H1 (cell line): Measurements from ENCODE around the gene JADE1. TPM values are rescaled to one million over a fixed set of nuclear protein-coding genes. Genes with fewer than 3 reads are reported as not detected.

Source experiments
- EGR1 ChIP-seq: IDR thresholded peaks from 2 replicates; pipeline ENCODE4 v1.6.1; 2011; ENCODE audit warnings: low read depth, low read length, borderline replicate concordance
- GTF2F1 ChIP-seq: IDR thresholded peaks from 2 replicates; pipeline ENCODE4 v1.6.1; 2012; ENCODE audit warnings: low read depth, low read length, improper control_type of control experiment, borderline replicate concordance
- PHF8 ChIP-seq: fragments of 200-600 bp; sonication (generic); conservative IDR thresholded peaks from 2 replicates; pipeline ENCODE4 v1.7.1; 2012; ENCODE audit warnings: low read depth, mild to moderate bottlenecking, inconsistent platforms, low read length, moderate library complexity
- POLR2A ChIP-seq, 2 experiments: IDR thresholded peaks; 1 replicate in 1 of 2; 2 replicates in 1 of 2; pipeline ENCODE4 v1.6.1; 2011; ENCODE audit warnings: low read depth in 2 of 2, low read length in 2 of 2, mild to moderate bottlenecking in 2 of 2; ENCODE audit errors: control extremely low read depth in 1 of 2
- SP4 ChIP-seq: IDR thresholded peaks from 2 replicates; pipeline ENCODE4 v1.6.1; 2012; ENCODE audit warnings: low read length, inconsistent platforms
- TAF7 ChIP-seq: optimal IDR thresholded peaks from 2 replicates; pipeline ENCODE3; 2011; ENCODE audit warnings: low read depth, mild to moderate bottlenecking, inconsistent platforms, low read length, moderate library complexity, borderline replicate concordance
- polyA plus RNA-seq, 7 experiments: library from polyadenylated mRNA; depleted of rRNA in 3 of 7; stranded (reverse) in 5 of 7; unstranded in 2 of 7; fragments of >200 nt in 5 of 7; fragments of 200-250 nt in 2 of 7; gene quantifications; 1 replicate in 5 of 7; 2 replicates in 1 of 7; 4 replicates in 1 of 7; pipeline versions ENCODE4 v1.2.1 to v1.2.3, GENCODE V29; 2011 to 2013; ENCODE audit warnings: missing spikeins in 2 of 7, mixed read lengths in 2 of 7
- total RNA-seq: library from RNA; stranded (reverse); fragmentation: NEBNext Ultra II Directional; extraction: Animal tissue kit (Norgen Biotek cat#: 25700); gene quantifications from 2 replicates; pipeline ENCODE4 v1.2.1, GENCODE V29; 2021
- TF ChIP-seq, protein P1 (sequence below): fragments of 300-600 bp; sonication (generic); IDR thresholded peaks from 2 replicates; pipeline ENCODE4 v1.7.1; 2012; ENCODE audit warnings: low read length, moderate library complexity, mild to moderate bottlenecking, inconsistent platforms; ENCODE audit not compliant: insufficient replicate concordance
- TF ChIP-seq, protein P2 (sequence below): IDR thresholded peaks from 2 replicates; pipeline ENCODE4 v1.6.1; 2012; ENCODE audit warnings: inconsistent platforms

The JADE1 gene
- total and polyA plus RNA-seq, 2 of the 8 experiments (the other 6 are each of a cell fraction or from before 2014, with no cell fraction given), result 37.7 to 213 TPM

DNA sequence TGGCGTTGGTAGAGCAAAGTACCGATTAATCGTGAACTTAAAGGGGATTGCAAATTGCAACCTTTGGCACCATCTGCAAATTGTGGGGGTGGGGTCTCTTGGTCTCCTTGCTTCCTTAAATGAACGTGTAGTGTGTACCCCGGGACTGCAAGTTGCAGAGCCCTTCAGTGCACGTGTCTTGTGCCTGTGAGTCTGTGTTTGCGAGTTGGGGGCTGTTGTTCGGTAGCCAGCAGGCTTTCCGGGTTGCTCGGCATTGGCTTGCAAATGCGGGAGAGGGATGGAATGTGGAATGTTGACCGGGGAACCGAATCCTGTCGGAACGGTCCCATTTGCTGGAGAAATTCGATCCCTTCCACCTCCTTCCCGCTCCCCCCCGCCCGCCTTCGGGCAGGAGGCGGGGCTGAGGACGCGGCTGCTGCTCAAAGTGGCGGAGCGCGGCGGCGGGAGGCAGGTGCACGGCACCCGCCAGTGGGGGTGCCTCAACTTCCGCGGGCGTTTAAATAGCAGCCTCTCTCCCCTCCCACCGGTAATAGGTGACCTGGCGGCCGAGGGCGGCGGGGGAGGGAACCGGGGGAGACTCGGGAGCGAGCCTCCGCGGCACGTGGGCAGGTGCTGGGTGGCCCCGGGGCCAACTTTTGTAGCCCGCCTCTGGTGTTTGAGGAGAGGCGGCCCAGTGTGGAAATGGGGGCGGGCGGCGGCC is 1.5 kb downstream of the JADE1 start (continued):
- TF ChIP-seq, protein P1, sequence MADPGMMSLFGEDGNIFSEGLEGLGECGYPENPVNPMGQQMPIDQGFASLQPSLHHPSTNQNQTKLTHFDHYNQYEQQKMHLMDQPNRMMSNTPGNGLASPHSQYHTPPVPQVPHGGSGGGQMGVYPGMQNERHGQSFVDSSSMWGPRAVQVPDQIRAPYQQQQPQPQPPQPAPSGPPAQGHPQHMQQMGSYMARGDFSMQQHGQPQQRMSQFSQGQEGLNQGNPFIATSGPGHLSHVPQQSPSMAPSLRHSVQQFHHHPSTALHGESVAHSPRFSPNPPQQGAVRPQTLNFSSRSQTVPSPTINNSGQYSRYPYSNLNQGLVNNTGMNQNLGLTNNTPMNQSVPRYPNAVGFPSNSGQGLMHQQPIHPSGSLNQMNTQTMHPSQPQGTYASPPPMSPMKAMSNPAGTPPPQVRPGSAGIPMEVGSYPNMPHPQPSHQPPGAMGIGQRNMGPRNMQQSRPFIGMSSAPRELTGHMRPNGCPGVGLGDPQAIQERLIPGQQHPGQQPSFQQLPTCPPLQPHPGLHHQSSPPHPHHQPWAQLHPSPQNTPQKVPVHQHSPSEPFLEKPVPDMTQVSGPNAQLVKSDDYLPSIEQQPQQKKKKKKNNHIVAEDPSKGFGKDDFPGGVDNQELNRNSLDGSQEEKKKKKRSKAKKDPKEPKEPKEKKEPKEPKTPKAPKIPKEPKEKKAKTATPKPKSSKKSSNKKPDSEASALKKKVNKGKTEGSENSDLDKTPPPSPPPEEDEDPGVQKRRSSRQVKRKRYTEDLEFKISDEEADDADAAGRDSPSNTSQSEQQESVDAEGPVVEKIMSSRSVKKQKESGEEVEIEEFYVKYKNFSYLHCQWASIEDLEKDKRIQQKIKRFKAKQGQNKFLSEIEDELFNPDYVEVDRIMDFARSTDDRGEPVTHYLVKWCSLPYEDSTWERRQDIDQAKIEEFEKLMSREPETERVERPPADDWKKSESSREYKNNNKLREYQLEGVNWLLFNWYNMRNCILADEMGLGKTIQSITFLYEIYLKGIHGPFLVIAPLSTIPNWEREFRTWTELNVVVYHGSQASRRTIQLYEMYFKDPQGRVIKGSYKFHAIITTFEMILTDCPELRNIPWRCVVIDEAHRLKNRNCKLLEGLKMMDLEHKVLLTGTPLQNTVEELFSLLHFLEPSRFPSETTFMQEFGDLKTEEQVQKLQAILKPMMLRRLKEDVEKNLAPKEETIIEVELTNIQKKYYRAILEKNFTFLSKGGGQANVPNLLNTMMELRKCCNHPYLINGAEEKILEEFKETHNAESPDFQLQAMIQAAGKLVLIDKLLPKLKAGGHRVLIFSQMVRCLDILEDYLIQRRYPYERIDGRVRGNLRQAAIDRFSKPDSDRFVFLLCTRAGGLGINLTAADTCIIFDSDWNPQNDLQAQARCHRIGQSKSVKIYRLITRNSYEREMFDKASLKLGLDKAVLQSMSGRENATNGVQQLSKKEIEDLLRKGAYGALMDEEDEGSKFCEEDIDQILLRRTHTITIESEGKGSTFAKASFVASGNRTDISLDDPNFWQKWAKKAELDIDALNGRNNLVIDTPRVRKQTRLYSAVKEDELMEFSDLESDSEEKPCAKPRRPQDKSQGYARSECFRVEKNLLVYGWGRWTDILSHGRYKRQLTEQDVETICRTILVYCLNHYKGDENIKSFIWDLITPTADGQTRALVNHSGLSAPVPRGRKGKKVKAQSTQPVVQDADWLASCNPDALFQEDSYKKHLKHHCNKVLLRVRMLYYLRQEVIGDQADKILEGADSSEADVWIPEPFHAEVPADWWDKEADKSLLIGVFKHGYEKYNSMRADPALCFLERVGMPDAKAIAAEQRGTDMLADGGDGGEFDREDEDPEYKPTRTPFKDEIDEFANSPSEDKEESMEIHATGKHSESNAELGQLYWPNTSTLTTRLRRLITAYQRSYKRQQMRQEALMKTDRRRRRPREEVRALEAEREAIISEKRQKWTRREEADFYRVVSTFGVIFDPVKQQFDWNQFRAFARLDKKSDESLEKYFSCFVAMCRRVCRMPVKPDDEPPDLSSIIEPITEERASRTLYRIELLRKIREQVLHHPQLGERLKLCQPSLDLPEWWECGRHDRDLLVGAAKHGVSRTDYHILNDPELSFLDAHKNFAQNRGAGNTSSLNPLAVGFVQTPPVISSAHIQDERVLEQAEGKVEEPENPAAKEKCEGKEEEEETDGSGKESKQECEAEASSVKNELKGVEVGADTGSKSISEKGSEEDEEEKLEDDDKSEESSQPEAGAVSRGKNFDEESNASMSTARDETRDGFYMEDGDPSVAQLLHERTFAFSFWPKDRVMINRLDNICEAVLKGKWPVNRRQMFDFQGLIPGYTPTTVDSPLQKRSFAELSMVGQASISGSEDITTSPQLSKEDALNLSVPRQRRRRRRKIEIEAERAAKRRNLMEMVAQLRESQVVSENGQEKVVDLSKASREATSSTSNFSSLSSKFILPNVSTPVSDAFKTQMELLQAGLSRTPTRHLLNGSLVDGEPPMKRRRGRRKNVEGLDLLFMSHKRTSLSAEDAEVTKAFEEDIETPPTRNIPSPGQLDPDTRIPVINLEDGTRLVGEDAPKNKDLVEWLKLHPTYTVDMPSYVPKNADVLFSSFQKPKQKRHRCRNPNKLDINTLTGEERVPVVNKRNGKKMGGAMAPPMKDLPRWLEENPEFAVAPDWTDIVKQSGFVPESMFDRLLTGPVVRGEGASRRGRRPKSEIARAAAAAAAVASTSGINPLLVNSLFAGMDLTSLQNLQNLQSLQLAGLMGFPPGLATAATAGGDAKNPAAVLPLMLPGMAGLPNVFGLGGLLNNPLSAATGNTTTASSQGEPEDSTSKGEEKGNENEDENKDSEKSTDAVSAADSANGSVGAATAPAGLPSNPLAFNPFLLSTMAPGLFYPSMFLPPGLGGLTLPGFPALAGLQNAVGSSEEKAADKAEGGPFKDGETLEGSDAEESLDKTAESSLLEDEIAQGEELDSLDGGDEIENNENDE, result no peak
- TF ChIP-seq EGR1 (no peak), GTF2F1 (peak; percentile 86), PHF8 (peak; percentile 76), TAF7 (peak; percentile 67), SP4 (0 out of 2 replicates have a peak, but pooled peaks have one; percentile 62), POLR2A (IDR thresholded peaks at IDR 0.05; ENCODE audit: control extremely low read depth in 1 of 2, low read depth in 2 of 2, low read length in 2 of 2) (peak; percentile 60 to 97)
- TF ChIP-seq, protein P2, sequence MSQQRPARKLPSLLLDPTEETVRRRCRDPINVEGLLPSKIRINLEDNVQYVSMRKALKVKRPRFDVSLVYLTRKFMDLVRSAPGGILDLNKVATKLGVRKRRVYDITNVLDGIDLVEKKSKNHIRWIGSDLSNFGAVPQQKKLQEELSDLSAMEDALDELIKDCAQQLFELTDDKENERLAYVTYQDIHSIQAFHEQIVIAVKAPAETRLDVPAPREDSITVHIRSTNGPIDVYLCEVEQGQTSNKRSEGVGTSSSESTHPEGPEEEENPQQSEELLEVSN, result peak; percentile 48
- TF ChIP-seq, all 59 proteins: peak for 21
